GM08714 (cell line): Measurements from ENCODE around the gene NPPC.
"Not testable (repeated sequence)": the region's sequence is repeated elsewhere in the genome, so short reads cannot be mapped to it uniquely, and the experiment has no call there.

Experiments
- H3K4me3 ChIP-seq: fragments of 200-500 bp; sonication (Bioruptor generic); 2 replicates; pipeline ENCODE4 v1.5.1; 2014; ENCODE audit warnings: mild to moderate bottlenecking, low read length, inconsistent platforms
- ZNF274 ChIP-seq: IDR thresholded peaks from 2 replicates; pipeline ENCODE4 v1.6.1; 2012; ENCODE audit warnings: mild to moderate bottlenecking, low read depth, low read length

The NPPC gene

DNA sequence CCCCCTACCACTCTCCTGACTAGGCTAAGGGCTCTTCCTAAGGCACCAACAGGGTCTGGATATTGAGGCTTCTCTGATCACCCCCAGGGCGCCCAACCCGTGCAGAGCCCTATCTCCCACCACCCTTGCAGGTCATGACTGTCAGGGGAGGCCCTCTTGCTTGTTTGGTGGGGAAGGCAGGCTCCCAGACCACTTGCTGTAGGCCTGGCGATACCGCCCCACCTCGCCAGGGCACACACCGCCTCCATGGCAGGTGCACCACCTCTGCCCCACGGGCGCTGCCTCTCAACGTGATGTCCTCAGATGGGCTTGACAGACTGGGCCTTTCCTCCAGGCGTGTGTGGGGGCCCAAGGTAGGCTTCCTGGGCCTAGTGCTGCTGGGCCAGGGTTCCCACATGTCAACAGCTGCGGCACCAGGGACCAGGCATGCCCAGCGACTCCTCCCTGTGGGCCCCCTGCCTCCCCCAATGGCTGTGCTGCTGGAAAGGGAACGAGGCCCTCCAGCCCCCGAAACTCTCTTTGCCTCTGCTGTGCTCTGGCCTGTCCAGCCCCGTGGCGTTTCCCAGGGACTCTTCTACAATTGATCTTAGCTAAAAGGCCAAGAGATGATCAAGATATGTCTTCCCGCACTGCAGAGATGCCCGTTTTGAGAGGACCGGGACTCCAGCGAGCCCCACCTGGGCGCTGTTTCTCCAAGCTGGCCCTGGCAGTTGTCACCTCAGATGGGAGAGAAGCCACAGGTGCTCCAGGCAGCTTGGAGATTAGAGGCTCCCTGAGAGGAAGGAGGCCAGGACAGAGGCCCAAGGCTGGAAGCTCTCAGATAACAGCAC is 7.5 kb downstream of the NPPC start:
- no peak overlapping the region for H3K4me3 ChIP-seq
- TF ChIP-seq ZNF274 = no peak

DNA sequence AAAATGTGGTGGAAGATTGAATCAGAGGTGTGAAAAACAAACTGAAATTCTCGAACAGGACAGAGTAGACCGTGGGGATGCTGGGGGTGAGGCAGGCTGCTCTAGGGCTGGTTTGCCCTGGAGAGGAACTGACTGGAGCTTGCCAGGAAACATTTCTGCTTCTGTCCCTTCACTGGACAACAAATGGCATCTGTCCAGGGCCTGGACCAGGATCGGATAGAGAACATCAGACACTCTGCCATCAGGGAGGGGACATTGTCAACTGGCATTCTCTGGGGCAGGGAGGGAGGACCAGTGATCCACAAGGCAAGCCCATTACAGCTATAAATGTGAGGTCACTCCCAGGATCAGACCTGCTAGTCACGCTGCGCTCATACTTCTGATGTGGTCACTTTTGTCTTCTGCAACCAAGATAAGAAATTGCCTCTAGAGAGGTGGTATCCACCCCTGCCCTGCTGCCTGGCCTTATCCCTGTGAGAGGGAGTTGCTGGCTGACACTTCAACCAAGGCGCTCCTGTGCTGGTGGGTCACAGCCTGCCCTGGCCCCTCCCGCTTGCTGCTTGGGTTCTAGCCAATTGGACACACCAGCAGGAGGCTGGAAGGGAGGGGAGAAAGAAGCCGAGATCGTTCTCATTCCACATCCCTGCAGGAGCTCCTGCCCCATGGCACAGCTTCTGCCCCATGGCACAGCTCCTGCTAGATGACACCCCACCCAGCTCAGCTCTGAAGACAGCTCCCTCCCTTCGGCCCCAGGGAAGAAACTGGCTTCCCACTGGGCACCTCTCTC is 8.7 kb downstream of the NPPC start:
- no peak overlapping the region for H3K4me3 ChIP-seq
- TF ChIP-seq ZNF274 = no peak

GRCh38 chr2:231914077-231914690 is 12.0 kb downstream of the NPPC start:
- TF ChIP-seq ZNF274 = no peak

GRCh38 chr2:231911381-231911780 is 14.8 kb downstream of the NPPC start:
- no peak for TF ChIP-seq ZNF274

More at GRCh38 chr2:231914077-231914690, 12.0 kb downstream of the NPPC start:
- H3K4me3 ChIP-seq = no peak overlapping the region

DNA sequence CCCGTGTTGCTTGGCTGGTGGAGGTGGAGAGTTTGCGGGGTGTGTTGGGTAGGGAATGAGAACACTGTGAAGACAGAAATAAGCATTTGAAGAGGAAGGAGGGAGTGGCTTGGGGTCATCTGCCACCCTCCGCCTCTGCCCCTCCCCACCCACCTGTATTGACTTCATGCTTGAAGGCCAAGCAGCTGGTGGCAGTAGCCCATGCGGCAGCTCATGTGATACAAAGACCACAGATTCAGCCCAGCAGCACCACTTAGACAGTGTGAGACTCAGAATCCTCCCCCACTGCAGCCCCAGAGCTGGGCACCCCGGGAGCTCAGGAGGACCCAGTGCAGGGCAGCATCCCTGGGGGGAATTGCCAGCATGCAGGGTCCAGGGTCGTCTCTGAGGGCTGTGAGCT is 15.4 kb downstream of the NPPC start:
- no peak for TF ChIP-seq ZNF274
- H3K4me3 ChIP-seq = no peak overlapping the region

More at GRCh38 chr2:231911381-231911780, 14.8 kb downstream of the NPPC start:
- H3K4me3 ChIP-seq = no peak overlapping the region

DNA sequence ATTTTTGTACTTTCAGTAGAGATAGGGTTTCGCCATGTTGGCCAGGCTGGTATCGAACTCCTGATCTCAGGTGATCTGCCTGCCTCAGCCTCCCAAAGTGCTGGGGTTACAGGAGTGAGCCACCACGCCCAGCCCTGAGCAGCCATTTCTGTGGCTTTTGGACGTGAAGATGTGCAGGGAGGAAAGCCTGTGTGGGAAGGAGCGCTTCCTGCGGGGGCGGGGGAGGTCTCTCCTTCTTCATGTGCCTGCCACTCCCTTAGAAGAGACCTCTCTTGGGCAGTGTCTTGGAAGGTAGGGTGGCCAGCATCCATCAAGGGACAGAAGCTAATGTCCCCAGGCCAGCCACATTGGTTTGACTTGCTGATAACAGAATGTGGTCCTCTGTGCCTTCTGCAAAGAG is 16.0 kb downstream of the NPPC start:
- H3K4me3 ChIP-seq = not testable (repeated sequence)

- no peak for TF ChIP-seq ZNF274
- no peak overlapping the region for H3K4me3 ChIP-seq
Measured at GRCh38 chr2:231909631-231910030, 16.6 kb downstream of the NPPC start.

DNA sequence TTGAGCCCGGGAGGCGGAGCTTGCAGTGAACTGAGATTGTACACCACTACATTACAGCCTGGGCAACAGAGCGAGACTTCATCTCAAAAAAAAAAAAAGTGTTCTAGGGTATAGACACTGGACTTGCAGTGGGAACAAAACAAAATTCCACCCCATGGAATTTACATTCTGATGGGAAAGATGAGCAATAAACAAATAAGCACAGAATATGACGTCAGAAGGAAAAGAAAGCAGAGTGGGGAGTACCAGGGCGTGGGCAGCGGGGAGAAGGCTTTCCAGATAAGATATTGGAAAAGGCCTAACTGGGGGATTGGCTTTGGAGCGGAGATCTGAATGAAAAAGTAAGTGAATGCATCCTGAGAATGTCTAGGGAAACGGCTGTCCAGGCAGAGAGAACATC is 17.6 kb downstream of the NPPC start:
- TF ChIP-seq ZNF274 = no peak
- no peak overlapping the region for H3K4me3 ChIP-seq

GRCh38 chr2:231907765-231908164 is 18.4 kb downstream of the NPPC start:
- no peak for TF ChIP-seq ZNF274
- no peak overlapping the region for H3K4me3 ChIP-seq

DNA sequence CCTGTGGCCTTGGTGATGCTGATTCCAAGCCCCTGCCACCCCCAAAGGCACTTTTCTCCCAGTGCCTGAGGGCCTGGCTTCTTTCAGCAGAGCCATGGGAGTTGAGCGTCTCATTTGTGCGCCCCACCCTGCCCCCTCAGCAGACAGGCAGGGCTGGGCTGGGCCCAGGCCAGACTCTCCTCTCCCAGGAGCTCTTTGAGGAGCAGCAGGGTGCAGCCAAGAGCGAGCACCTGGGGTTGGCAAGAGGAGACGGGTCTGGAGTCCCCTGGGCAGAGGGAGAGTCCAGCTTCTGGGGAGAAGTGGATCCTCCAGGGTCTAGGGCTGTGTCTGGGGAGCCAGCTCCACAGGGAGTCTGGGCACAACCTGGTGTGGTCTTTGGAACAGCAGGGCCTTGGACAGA is 21.2 kb downstream of the NPPC start:
- TF ChIP-seq ZNF274 = no peak
- no peak overlapping the region for H3K4me3 ChIP-seq

- TF ChIP-seq ZNF274 = no peak
- no peak overlapping the region for H3K4me3 ChIP-seq
Measured at GRCh38 chr2:231904161-231904611, 22.0 kb downstream of the NPPC start.

GRCh38 chr2:231902598-231902997 is 23.6 kb downstream of the NPPC start:
- no peak overlapping the region for H3K4me3 ChIP-seq
- no peak for TF ChIP-seq ZNF274

- TF ChIP-seq ZNF274 = no peak
- H3K4me3 ChIP-seq = no peak overlapping the region
Measured at GRCh38 chr2:231900972-231901371, 25.2 kb downstream of the NPPC start.

DNA sequence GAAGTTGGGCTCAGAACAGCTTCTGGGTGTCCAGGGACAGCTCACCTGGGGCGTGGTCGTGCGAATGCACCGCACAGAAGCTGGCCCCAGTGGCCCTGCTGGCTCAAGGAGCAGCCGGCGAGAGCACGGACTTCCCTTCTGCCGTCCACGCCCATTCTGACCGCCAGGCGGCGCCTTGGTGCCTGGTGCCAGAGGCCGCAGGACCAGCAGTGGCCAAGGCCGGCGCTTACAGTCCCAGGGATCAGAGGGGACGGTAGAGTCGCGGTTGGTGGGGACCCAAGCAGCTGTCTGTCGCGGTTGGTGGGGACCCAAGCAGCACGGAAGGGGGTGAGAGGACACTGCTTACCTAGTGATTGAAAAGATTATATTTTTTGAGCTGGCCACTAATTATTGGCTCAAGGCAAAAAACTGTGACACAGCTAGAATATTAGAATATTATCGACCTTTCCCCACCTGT is 25.7 kb downstream of the NPPC start:
- no peak for TF ChIP-seq ZNF274
- no peak overlapping the region for H3K4me3 ChIP-seq
